ENCODE results near the gene ZNF850. TPM values are rescaled to one million over a fixed set of nuclear protein-coding genes. Genes with fewer than 3 reads are reported as not detected.
"Not testable (repeated sequence)": the region's sequence is repeated elsewhere in the genome, so short reads cannot be mapped to it uniquely, and the experiment has no call there.

The ZNF850 gene
- total and polyA plus RNA-seq, 2 donors from 2014 or later: 0.09 to 4.2 TPM

GRCh38 chr19:36745870-36746269, 26.7 kb downstream of the ZNF850 start:
- Histone ChIP-seq H3K9me3 (ENCODE audit: control insufficient read depth in 2 of 3, insufficient read depth in 1 of 3, low read length in 3 of 3) (peaks cover 23 to 92% (median 53%) of the 10 kb centered on the region in 3 donors), H3K27me3 (ENCODE audit: control insufficient read depth, insufficient read depth, low read length) (no peaks in the 10 kb centered on the region), H3K36me3 (ENCODE audit: control insufficient read depth in 2 of 3, insufficient read depth in 3 of 3, low read length in 3 of 3) (peaks cover 12 to 29% (median 20%) of the 10 kb centered on the region in 3 donors), H3K9ac (ENCODE audit: low read length in 3 of 3) (no peak overlapping the region), H3K4me3 (ENCODE audit: low read length in 3 of 3) (peak overlapping the region in 1 of 3 donors; percentile 1), H3K27ac (ENCODE audit: low read depth in 2 of 2, low read length in 2 of 2) (no peak overlapping the region), H3K4me1 (ENCODE audit: control insufficient read depth in 2 of 3, insufficient read depth in 2 of 3, low read depth in 1 of 3, low read length in 3 of 3) (no peaks in the 10 kb centered on the region)
- intact Hi-C loops (cut with DNase I): no loop called here
- FAIRE-seq: no peak
- TF ChIP-seq CTCF (IDR thresholded peaks at IDR 0.05; ENCODE audit: borderline replicate concordance, extremely low read depth, insufficient read depth): no peak
- no peak for DNase-seq

- H3K9ac ChIP-seq (ENCODE audit: low read length in 3 of 3); DNase-seq; FAIRE-seq; H3K27me3 ChIP-seq (ENCODE audit: control insufficient read depth, insufficient read depth, low read length); H3K4me1 ChIP-seq (ENCODE audit: control insufficient read depth in 2 of 3, insufficient read depth in 2 of 3, low read depth in 1 of 3, low read length in 3 of 3); intact Hi-C loops (cut with DNase I); H3K4me3 ChIP-seq (ENCODE audit: low read length in 3 of 3); H3K36me3 ChIP-seq (ENCODE audit: control insufficient read depth in 2 of 3, insufficient read depth in 3 of 3, low read length in 3 of 3); H3K27ac ChIP-seq (ENCODE audit: low read depth in 2 of 2, low read length in 2 of 2): not testable (repeated sequence)
- peaks cover 1 to 70% (median 21%) of the 10 kb centered on the region in 3 donors for H3K9me3 ChIP-seq (ENCODE audit: control insufficient read depth in 2 of 3, insufficient read depth in 1 of 3, low read length in 3 of 3)
These were observed 36.4 kb downstream of the ZNF850 start for GRCh38 chr19:36736166-36736565.

DNA sequence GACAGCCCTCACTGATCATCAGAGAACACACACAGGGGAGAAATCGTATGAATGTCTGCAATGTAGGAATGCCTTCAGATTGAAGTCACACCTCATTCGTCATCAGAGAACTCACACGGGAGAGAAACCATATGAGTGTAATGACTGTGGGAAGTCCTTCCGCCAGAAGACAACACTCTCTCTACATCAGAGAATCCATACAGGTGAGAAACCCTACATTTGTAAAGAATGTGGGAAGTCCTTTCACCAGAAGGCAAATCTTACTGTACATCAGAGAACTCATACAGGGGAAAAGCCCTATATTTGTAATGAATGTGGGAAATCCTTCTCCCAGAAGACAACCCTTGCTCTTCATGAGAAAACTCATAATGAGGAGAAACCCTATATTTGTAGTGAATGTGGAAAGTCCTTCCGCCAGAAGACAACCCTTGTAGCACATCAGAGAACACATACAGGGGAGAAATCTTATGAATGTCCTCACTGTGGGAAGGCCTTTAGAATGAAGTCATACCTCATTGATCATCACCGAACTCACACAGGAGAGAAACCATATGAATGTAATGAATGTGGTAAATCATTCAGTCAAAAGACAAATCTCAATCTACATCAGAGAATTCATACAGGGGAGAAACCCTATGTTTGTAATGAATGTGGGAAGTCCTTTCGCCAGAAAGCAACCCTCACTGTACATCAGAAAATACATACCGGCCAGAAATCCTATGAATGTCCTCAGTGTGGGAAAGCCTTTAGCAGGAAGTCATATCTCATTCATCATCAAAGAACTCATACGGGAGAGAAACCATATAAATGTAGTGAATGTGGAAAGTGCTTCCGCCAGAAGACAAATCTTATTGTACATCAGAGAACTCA, 52.7 kb downstream of the ZNF850 start:
- H3K27ac ChIP-seq (ENCODE audit: low read depth in 2 of 2, low read length in 2 of 2): no peak overlapping the region
- H3K9ac ChIP-seq (ENCODE audit: low read length in 3 of 3): no peak overlapping the region
- intact Hi-C loops (cut with DNase I): loop anchor here (10.0 kb wide), 1 partner anchor 95 kb away; no protein-coding TSS in a partner anchor
- H3K27me3 ChIP-seq (ENCODE audit: control insufficient read depth, insufficient read depth, low read length): no peaks in the 10 kb centered on the region
- FAIRE-seq: no peak
- peak overlapping the region in 2 of 3 donors; percentile 6 to 8 for H3K4me3 ChIP-seq (ENCODE audit: low read length in 3 of 3)
- DNase-seq: no peak
- H3K36me3 ChIP-seq (ENCODE audit: control insufficient read depth in 2 of 3, insufficient read depth in 3 of 3, low read length in 3 of 3): peaks cover 13 to 51% (median 36%) of the 10 kb centered on the region in 3 donors
- H3K9me3 ChIP-seq (ENCODE audit: control insufficient read depth in 2 of 3, insufficient read depth in 1 of 3, low read length in 3 of 3): peaks cover 12 to 80% (median 61%) of the 10 kb centered on the region in 3 donors
- TF ChIP-seq CTCF (IDR thresholded peaks at IDR 0.05; ENCODE audit: borderline replicate concordance, extremely low read depth, insufficient read depth): no peak
- H3K4me1 ChIP-seq (ENCODE audit: control insufficient read depth in 2 of 3, insufficient read depth in 2 of 3, low read depth in 1 of 3, low read length in 3 of 3): no peaks in the 10 kb centered on the region

DNA sequence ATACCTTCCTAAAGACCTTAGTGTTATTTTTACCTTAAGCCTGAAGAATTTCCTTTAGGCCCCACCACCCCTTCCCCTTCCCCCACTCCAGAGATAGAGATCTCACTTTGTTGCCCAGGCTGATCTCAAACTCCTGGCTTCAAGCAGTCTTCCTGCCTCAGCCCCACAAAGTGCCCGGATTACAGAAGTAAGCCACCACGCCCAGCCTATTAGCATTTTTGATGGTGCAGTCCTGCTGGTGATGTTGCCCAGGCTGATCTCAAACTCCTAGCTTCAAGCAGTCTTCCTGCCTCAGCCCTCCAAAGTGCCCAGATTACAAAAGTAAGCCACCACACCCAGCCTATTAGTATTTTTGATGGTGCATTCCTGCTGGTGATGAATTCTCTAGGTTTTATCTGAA, 63.2 kb downstream of the ZNF850 start:
- Histone ChIP-seq H3K27me3 (ENCODE audit: control insufficient read depth, insufficient read depth, low read length) (no peaks in the 10 kb centered on the region), H3K9me3 (ENCODE audit: control insufficient read depth in 2 of 3, insufficient read depth in 1 of 3, low read length in 3 of 3) (peaks cover 17 to 89% (median 45%) of the 10 kb centered on the region in 3 donors), H3K36me3 (ENCODE audit: control insufficient read depth in 2 of 3, insufficient read depth in 3 of 3, low read length in 3 of 3) (peaks cover 14 to 26% (median 23%) of the 10 kb centered on the region in 3 donors), H3K4me1 (ENCODE audit: control insufficient read depth in 2 of 3, insufficient read depth in 2 of 3, low read depth in 1 of 3, low read length in 3 of 3) (no peaks in the 10 kb centered on the region), H3K9ac (ENCODE audit: low read length in 3 of 3) (no peak overlapping the region), H3K27ac (ENCODE audit: low read depth in 2 of 2, low read length in 2 of 2) (no peak overlapping the region), H3K4me3 (ENCODE audit: low read length in 3 of 3) (peak overlapping the region in 1 of 3 donors; percentile 8)
- FAIRE-seq: no peak
- no peak for DNase-seq
- intact Hi-C loops (cut with DNase I): no loop called here
- TF ChIP-seq CTCF (IDR thresholded peaks at IDR 0.05; ENCODE audit: borderline replicate concordance, extremely low read depth, insufficient read depth): no peak
